ENCODE data around the gene ZFYVE27. TPM values are rescaled to one million over a fixed set of nuclear protein-coding genes. Genes with fewer than 3 reads are reported as not detected.

The ZFYVE27 gene
- polyA plus RNA-seq, 6 donors from 2014 or later = 34.0 to 51.3 (median 38.0) TPM

DNA sequence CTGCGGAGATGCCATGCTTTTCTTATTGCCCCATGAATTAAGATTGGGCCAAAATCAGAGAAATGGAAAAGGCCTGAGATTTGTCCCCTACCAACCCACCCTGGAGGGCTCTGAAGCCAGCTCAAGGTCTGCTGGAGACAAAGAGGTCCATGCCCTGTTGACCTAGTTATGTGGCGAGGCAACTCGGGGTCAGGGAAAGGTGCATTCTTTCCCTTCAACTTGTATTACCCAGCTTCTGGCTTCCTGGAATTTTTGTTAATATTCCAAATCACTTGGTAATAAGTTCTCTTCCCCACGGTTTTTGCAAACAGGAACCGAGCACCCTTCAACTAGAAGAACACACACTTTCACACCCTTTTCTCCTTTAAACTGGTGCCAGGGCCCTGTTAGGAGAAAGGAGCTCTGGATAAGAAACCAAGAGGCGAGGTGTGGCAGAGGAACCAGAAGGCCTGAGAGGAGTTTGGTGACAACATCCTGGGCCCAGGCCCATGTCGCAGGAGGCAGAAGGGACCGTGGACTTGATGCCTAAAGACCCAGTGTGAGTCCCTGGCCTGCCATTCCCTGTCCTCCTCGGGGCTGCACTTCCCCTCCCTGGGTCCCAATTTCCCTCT lies 47.4 kb downstream of the ZFYVE27 start:
- Mint-ChIP-seq H3K27me3 (peaks cover 0 to 24% (median 12%) of the 10 kb centered on the region in 3 donors), H3K9me3 (no peaks in the 10 kb centered on the region), H3K27ac (no peak overlapping the region), H3K36me3 (no peaks in the 10 kb centered on the region), H3K4me3 (no peak overlapping the region), H3K4me1 (no peaks in the 10 kb centered on the region)
- DNase-seq = no peak
- no peak for ATAC-seq (ENCODE audit: low read depth in 2 of 2)

DNA sequence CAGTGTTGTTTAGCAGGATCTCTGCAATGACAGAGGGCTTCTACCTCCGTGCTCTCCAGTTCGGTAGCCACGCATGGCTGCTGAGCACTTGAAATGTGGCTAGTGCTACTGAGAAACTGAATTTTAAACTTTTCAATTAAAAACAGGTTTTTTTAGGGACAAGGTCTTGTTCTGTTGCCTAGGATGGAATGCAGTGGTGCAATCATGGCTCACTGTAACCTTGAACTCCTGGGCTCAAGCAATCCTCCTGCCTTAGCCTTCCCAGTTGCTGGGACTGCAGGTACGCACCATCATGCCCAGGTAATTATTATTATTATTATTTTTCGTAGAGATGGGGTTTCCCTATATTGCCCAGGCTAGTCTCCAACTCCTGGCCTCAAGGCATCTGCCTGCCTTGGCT lies 48.3 kb downstream of the ZFYVE27 start:
- ATAC-seq (ENCODE audit: low read depth in 2 of 2) (no peak), DNase-seq (no peak)
- Mint-ChIP-seq H3K4me1 (no peaks in the 10 kb centered on the region), H3K4me3 (no peak overlapping the region), H3K36me3 (no peaks in the 10 kb centered on the region), H3K9me3 (no peaks in the 10 kb centered on the region), H3K27me3 (peaks cover 3 to 29% (median 12%) of the 10 kb centered on the region in 3 donors), H3K27ac (peak overlapping the region in 1 of 6 donors; percentile 54)

DNA sequence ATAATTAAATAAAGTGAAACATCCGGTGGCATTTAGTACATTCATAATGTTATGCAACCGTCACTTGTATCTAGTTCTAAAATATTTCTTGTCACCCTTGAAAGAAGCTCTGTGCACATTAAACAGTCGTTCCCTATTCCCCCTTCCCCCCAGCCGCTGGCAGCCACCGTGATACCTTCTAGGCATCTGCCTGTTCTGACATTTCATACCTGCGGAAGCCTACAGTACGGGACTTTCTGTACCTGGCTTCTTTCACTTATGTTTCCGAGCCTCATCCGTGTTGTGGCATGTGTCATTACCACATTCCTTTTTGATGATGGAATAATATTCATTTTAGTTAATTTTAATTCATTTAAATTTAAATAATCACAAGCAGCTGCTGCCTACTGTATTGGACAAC lies 48.8 kb downstream of the ZFYVE27 start:
- Mint-ChIP-seq H3K27ac (no peak overlapping the region), H3K4me1 (no peaks in the 10 kb centered on the region), H3K27me3 (peaks cover 4 to 29% (median 12%) of the 10 kb centered on the region in 3 donors), H3K36me3 (no peaks in the 10 kb centered on the region), H3K9me3 (no peaks in the 10 kb centered on the region), H3K4me3 (no peak overlapping the region)
- DNase-seq (no peak), ATAC-seq (ENCODE audit: low read depth in 2 of 2) (no peak)

DNA sequence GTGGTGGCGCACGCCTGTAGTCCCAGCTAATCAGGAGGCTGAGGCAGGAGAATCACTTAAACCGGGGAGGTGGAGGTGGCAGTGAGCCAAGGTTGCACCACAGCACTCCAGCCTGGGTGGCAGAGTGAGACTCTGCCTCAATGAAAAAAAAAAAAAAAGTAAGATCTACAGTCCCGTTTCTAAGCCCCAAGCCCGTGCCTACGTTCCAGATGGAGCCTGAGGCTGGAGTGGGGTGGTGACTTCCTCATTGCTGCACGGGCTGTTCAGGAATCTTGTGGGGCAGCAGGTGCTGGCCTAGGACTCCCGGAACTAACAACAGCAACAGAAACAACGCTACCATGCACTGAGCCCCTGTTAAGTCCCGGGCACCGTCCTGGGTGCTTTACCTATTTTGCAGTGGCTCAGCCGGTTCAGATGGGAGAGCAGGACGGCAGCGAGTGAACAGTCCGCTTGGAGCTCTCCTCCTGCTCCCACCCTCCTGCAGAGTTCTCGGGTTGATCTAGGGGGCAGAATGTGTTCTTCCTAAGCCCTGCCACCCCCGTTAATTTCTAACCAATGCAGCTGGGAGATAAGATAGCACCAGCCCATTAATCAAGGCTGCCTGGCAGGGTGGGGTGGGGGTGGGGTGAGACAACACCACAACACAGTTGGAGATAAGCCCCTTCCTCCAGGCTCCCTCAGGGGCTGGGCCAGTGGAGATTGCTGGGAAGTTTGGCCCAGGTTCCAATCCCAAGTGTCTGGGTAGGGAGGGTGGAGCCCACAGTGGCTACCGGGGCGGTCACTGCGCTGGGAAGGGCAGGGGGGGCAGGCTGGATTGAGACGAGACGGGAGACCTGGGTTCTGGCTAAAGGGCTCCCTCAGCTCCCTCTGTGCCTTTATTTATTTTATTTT lies 51.9 kb downstream of the ZFYVE27 start:
- H3K27ac Mint-ChIP-seq = peak overlapping the region in 1 of 6 donors; percentile 36
- ATAC-seq (ENCODE audit: low read depth in 2 of 2) (no peak), DNase-seq (no peak)
- no peak overlapping the region for H3K4me3 Mint-ChIP-seq
- H3K9me3 Mint-ChIP-seq = no peaks in the 10 kb centered on the region
- H3K36me3 Mint-ChIP-seq = no peaks in the 10 kb centered on the region
- H3K27me3 Mint-ChIP-seq = peaks cover 7 to 42% (median 30%) of the 10 kb centered on the region in 3 donors
- peaks cover 0 to 3% (median 3%) of the 10 kb centered on the region in 3 donors for H3K4me1 Mint-ChIP-seq

DNA sequence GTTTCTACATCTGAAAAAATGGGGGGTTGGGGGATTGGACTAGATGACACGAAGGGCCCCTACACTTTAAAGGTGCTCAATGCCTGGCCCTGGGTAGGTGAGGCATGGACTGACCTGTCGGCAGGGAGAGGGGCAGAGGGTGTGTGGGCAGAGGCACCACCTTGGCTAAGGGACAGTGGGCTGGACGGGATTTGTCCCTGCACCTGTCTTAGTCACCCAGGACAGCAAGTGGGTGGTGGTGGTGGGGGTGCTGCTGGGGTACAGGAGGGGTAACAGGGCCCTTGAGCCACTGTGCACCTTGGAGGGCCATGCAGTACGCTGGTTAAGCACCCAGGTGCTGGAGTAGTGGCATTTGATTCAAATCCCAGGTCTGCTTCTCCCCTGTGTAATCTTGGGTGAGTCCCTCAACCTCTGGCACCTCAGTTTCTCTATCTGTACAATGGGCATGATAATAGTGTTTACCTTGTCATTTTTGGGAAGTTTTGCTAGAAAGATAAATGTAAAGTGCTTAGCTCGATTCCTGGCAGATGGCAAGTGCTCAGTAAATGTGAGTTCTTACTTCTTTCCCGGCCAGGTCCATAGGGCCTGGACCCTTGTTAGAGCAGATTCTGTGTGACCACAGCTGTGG lies 53.0 kb downstream of the ZFYVE27 start:
- peak overlapping the region in 1 of 8 donors; percentile 11 for H3K4me3 Mint-ChIP-seq
- H3K9me3 Mint-ChIP-seq = no peaks in the 10 kb centered on the region
- ATAC-seq (ENCODE audit: low read depth in 2 of 2) = no peak
- no peak for DNase-seq
- H3K27me3 Mint-ChIP-seq = peaks cover 8 to 46% (median 34%) of the 10 kb centered on the region in 3 donors
- H3K4me1 Mint-ChIP-seq = peaks cover 0 to 6% (median 4%) of the 10 kb centered on the region in 3 donors
- no peak overlapping the region for H3K27ac Mint-ChIP-seq
- H3K36me3 Mint-ChIP-seq = no peaks in the 10 kb centered on the region

DNA sequence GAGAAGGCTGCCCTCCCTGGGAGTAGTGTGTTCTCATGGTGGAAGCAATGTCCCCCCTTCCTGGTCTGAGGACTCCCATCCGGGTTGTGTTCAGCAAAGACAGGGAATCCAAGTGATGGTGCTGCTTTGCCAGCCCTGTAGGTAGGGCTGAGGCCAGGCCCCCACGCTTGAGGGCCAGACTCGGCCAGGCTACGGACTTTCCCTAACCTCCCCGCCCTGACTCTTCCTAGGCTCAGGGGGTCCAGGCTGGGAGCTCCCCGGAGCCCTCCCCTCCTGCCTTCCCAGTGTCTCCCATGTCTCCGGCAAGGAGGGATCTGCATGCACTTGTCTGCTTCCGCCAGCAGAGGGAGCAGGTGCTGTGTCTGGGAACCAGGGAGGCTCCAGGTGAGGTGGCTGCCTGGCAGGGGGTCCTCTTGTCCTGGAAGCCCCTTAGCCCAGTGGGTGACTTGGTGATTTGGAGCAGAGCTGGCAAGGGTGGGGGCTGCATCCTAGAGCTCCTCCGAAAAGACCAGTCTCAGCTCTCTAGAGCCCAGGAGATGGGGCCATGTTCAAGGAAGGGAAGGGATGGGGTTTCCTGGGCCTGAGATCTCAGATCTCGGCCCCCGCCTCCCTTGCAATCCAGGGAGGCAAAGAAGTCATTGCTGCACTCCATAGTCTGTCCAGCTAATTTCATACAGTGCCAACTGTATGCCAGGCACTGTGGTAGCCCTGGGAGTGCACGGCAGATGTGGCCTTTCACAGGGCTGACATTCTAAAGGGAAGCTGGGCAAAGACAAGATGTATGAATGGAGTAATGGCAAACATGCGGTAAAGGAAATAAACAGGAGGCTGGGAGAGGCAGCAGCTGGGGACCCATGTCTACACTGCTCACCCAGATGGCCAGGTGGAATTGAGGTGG lies 55.1 kb downstream of the ZFYVE27 start:
- Mint-ChIP-seq H3K4me1 (peaks cover 0 to 6% (median 4%) of the 10 kb centered on the region in 3 donors), H3K36me3 (no peaks in the 10 kb centered on the region), H3K27ac (peak overlapping the region in 1 of 6 donors; percentile 47), H3K27me3 (peaks cover 19 to 55% (median 39%) of the 10 kb centered on the region in 3 donors), H3K9me3 (no peaks in the 10 kb centered on the region), H3K4me3 (no peak overlapping the region)
- peak; percentile 42 for DNase-seq
- ATAC-seq (ENCODE audit: low read depth in 2 of 2) = peak in 1 of 2 donors; percentile 30

DNA sequence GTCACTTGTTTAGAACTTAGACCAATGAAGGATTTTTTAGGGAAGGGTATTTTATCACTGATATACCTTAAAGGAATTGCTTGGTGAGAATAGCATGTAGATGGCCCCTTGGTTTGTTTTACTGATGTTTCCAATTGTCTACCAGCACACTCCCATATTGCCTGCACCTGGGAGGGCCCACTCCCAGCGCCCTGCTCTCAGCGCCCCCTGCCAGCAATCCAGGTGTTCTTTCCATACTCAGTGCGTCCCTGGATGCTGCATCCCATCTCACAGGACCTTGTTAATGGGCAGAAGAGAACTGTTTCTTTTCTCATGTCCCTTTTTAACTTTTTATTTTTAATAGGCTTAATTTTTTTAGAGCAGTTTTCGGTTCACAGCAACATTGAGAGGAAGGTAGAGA lies 59.0 kb downstream of the ZFYVE27 start:
- ATAC-seq (ENCODE audit: low read depth in 2 of 2) (no peak), DNase-seq (no peak)
- Mint-ChIP-seq H3K9me3 (peaks cover 0 to 24% (median 14%) of the 10 kb centered on the region in 7 donors), H3K4me3 (no peak overlapping the region), H3K4me1 (peaks cover 0 to 6% (median 4%) of the 10 kb centered on the region in 3 donors), H3K27me3 (peaks cover 24 to 58% (median 42%) of the 10 kb centered on the region in 3 donors), H3K36me3 (no peaks in the 10 kb centered on the region), H3K27ac (no peak overlapping the region)

DNA sequence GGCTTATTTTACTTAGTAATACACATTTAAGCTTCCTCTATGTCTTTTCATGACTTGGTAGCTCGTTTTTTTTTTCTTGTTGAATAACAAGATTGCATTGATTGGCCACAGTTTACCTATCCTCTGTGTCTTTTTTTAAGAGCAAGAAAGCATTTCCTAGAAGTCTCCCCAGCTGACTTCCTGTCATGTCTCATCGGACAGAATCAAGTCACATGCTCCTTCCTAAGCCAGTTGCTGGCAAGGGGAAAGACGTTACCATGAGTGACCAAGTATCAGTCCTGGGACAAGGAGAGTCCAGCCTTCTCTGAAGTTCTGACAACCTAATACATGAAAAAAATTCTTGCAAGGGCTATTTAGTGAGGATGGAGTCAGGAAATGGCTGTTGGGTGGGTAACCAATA lies 59.7 kb downstream of the ZFYVE27 start:
- H3K36me3 Mint-ChIP-seq = no peaks in the 10 kb centered on the region
- no peak overlapping the region for H3K27ac Mint-ChIP-seq
- DNase-seq (no peak), ATAC-seq (ENCODE audit: low read depth in 2 of 2) (no peak)
- peak overlapping the region in 2 of 8 donors; percentile 5 to 73 for H3K4me3 Mint-ChIP-seq
- peaks cover 0 to 6% (median 4%) of the 10 kb centered on the region in 3 donors for H3K4me1 Mint-ChIP-seq
- H3K9me3 Mint-ChIP-seq = peaks cover 0 to 24% (median 14%) of the 10 kb centered on the region in 7 donors
- peaks cover 25 to 59% (median 43%) of the 10 kb centered on the region in 3 donors for H3K27me3 Mint-ChIP-seq

DNA sequence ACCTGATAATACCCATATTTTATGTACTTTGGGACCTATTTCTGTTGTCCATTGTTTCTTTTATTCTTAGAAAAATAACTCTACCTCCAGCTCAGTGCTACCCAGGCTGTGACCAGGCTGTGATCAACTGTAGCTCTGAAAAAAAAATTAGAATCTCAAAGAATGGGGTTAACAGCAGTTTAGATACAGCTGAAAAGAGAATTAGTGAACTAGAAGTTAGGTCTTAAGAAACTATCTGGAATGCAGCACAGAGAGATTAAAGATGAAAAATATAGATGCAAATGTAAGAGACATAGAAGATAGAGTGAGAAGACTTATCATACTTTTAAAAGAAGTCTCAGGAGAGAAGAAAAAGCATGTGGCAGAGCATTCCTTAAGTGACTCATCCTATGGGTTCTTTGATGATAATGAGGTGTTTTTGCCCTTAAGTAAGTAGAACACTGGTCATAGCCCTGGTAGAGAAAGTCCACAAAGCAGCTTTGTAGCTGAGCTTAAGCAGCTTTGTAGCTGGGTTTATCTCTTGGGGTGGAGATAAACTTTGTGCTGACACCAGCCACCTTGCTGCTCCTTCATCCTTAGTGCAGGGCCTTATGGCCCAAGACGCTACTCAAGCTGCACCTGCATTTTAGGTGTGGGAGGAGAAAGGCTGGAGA lies 62.2 kb downstream of the ZFYVE27 start:
- DNase-seq = no peak
- Mint-ChIP-seq H3K4me3 (no peak overlapping the region), H3K27ac (no peak overlapping the region), H3K27me3 (peaks cover 32 to 56% (median 40%) of the 10 kb centered on the region in 3 donors), H3K36me3 (no peaks in the 10 kb centered on the region), H3K9me3 (peaks cover 0 to 24% (median 14%) of the 10 kb centered on the region in 7 donors), H3K4me1 (no peaks in the 10 kb centered on the region)
- ATAC-seq (ENCODE audit: low read depth in 2 of 2) = no peak

DNA sequence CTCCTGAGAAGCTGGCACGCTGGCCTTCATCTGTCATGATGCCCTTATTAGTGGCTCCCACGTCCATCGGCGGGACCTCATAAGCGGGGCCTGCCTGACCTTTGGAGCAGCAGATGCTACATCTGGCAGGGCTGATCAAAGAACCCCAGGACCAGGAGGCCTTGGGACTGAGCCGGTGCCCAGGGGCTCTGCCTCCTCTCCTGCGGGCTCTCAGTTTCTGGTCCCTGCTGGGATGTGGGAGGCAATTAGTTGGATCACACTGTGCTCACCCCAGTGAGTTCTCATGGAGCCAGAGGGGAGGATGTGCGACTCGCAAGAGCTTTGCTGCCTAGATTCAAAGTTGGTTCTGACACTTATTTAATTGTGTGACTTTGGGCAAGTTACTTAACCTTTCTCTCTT lies 63.5 kb downstream of the ZFYVE27 start:
- Mint-ChIP-seq H3K36me3 (no peaks in the 10 kb centered on the region), H3K9me3 (peaks cover 0 to 24% (median 14%) of the 10 kb centered on the region in 7 donors), H3K4me1 (no peaks in the 10 kb centered on the region), H3K4me3 (no peak overlapping the region), H3K27ac (no peak overlapping the region), H3K27me3 (peaks cover 26 to 51% (median 39%) of the 10 kb centered on the region in 3 donors)
- no peak for DNase-seq
- no peak for ATAC-seq (ENCODE audit: low read depth in 2 of 2)

DNA sequence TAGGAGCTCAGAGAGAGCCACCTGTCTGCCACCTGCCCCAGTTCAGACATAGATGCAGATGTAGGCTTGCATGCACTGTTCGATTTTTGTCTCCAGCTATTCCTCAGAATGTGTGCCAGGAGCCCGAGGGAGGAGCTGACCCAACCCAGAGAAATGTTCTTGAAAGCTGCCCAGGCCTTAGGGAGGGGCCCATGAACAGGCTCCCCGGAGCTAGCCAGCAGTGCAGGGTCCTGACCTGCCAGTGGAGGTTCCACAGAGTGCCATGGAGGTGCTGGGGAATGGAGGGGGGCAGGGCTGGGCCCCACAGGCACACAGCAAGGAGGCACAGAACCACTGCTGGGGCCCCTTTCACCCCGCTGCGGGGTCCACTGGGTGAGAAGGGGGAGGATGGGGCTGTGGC lies 64.5 kb downstream of the ZFYVE27 start:
- H3K9me3 Mint-ChIP-seq = peaks cover 0 to 24% (median 14%) of the 10 kb centered on the region in 7 donors
- no peaks in the 10 kb centered on the region for H3K36me3 Mint-ChIP-seq
- H3K4me1 Mint-ChIP-seq = no peaks in the 10 kb centered on the region
- DNase-seq (no peak), ATAC-seq (ENCODE audit: low read depth in 2 of 2) (no peak)
- H3K27ac Mint-ChIP-seq = no peak overlapping the region
- H3K4me3 Mint-ChIP-seq = no peak overlapping the region
- H3K27me3 Mint-ChIP-seq = peaks cover 23 to 47% (median 35%) of the 10 kb centered on the region in 3 donors

DNA sequence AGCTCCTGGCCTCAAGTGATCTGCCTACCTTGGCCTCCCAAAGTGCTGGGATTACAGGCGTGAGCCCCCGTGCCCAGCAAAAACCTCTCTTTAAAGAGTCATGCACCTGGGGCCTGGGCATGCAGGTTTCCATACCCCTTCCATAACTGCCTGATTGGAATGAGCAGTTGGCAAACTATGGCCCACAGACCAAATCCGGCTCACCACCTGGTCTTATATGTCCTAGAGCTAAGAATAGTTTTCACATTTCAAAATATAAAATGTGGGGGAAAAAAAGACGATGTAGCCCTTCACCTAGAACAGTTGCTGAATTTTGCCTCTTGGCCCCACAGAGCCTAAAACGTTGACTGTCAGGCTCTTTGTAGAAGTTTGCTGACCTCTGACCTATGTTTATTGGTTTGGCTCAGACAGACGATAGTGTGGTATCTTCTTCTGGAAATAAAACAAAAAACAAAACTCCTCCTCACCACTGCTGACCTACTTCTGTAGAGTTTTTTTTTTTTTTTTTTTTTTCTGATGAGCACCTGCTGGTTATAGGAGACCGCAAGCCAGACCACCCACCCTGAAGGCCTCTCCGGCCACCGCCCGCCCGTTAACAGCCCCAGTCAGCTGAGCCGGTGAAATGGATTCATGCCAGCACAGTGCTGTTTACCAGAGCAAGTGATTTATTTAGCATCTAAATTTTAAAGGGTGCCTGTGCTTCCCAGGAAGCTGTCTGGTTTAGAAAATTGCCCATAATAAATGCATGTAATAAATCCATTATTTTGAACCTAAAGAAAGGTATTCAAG lies 68.4 kb downstream of the ZFYVE27 start:
- no peak overlapping the region for H3K4me3 Mint-ChIP-seq
- no peak overlapping the region for H3K27ac Mint-ChIP-seq
- H3K4me1 Mint-ChIP-seq = no peaks in the 10 kb centered on the region
- peaks cover 11 to 27% (median 21%) of the 10 kb centered on the region in 3 donors for H3K27me3 Mint-ChIP-seq
- ATAC-seq (ENCODE audit: low read depth in 2 of 2) = no peak
- no peaks in the 10 kb centered on the region for H3K36me3 Mint-ChIP-seq
- H3K9me3 Mint-ChIP-seq = no peaks in the 10 kb centered on the region
- no peak for DNase-seq

Data from naive B cell (primary cell).